Eye (tissue), 1 donor: ENCODE results near the gene TPD52L2.
A peak's percentile ranks its signal among the peaks of the same experiment; 100 is the strongest.
"Not testable (repeated sequence)": the region's sequence is repeated elsewhere in the genome, so short reads cannot be mapped to it uniquely, and the experiment has no call there.

Source experiments
- DNase-seq: peaks from one replicate; pipeline ENCODE4 v3.0.0-alpha.2; 2015

The TPD52L2 gene

DNA sequence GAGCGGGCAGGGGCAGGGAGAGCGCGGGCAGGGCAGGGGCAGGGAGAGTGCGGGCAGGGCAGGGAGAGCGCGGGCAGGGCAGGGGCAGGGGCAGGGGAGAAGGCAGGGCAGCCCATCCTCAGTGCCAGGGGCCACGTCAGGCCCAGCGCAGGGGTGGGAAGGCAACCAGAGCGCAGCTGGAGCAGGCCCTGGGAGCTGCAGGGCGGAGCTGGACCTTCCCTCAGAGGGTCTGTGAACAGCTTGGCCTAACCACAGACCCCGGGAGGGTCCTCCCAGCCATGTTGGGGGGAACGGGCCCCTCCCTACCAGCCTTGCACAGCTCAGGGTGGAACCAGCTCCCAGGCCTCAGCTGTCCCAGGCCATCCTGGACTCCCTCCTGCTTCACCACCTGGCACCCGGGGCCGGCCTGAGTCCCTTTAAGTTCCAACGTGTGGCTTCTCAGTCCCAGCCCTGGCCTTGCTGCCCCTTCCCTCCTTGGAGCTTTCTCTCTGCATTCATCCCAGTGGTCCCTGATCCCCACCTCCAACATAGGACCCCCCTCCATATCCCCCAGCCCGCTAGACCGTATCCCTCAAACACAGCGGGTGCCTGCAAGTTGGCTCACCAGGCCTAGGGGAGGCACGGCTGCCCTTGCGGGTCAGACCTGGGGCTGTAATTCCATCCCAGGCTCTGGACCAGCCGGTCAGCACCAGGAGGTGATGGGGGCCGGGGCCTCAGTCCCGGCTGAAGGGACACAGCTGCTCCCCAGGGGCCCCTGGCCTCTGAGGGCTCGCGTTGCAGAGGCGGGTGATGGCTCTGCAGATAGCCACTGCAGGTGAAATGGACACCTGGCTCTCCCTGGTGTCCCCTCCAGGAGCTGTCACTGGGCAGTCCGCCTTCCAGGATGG is 28.4 kb upstream of the TPD52L2 start:
- DNase-seq, result no peak

- no peak for DNase-seq
Observed at GRCh38 chr20:63837479-63837878, 27.6 kb upstream of the TPD52L2 start.

- no peak for DNase-seq
Observed at GRCh38 chr20:63839620-63840019, 25.4 kb upstream of the TPD52L2 start.

DNA sequence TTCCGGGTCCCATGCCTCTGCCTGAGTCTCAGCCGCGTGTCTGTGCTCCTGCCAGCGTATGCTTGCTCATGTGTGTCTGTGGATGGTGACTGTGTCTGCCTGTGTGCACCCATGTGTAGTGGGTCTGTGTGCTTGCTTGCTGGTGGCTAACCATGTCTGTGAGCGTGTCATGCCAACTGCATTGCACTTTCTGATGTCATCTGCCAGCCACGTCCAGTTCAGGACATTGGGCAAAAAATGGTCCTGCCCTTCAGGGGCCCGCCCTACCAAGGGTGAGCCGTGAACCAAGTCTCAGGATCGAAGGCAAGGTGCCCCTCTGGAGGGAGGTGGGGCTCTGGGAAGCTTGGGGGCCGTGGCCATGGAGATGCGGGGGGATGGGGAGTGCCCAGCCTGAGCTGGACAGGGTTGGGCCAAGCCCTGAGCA is 24.7 kb upstream of the TPD52L2 start:
- no peak for DNase-seq

- DNase-seq, result no peak
Observed at GRCh38 chr20:63842258-63842657, 22.8 kb upstream of the TPD52L2 start.

GRCh38 chr20:63843222-63843621 is 21.8 kb upstream of the TPD52L2 start:
- no peak for DNase-seq

GRCh38 chr20:63843778-63844177 is 21.3 kb upstream of the TPD52L2 start:
- no peak for DNase-seq

- DNase-seq, result no peak
Observed at GRCh38 chr20:63844511-63844991, 20.5 kb upstream of the TPD52L2 start.

- peak; percentile 75 for DNase-seq
Observed at GRCh38 chr20:63846128-63846771, 18.8 kb upstream of the TPD52L2 start.

GRCh38 chr20:63846888-63847236 is 18.2 kb upstream of the TPD52L2 start:
- DNase-seq, result no peak

- DNase-seq, result peak; percentile 68
Observed at GRCh38 chr20:63847237-63848002, 17.6 kb upstream of the TPD52L2 start.

DNA sequence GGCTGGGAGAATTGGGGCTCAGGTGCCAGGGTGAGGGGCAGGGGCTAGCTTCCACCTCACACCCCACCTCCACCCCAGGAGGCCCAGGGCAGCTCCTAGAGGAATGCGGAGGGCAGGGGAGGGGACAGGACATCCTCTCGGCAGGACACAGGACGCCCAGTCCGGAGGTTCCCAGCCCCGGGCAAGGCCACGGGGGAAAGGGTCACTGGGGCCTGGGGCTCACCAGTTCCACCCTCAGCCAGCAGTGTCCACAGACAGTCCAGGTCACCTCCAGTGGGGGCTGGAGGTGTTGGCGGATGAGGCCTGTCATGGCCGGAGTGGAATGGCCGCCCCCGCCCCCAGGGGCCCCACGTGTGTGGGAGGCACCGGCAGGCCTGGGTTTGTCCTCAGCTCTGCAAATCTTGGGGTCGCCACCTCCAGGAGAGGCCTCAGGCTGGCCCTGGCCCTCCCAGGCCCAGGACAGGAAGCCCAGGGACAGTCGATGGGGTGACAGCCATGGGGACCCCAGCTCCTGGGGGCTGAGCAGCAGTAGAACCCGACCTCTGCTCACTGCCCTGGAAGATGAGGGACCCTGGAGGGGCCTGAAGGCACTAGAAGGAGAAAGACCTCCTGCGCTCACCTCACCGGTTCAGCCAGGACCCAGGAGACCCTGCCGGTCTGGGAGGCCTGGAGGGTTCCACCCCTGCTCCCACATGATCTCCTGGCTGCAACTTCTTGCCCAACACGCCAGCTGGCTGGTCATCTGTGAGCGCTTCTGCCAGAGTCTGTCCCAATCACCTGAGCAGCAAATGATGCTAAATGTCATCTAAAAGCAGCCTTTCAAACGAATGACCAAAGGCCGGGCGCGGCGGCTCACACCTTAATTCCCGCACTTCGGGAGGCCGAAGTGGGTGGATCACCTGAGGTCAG is 16.8 kb upstream of the TPD52L2 start:
- no peak for DNase-seq

- no peak for DNase-seq
Observed at GRCh38 chr20:63850689-63851547, 14.2 kb upstream of the TPD52L2 start.

GRCh38 chr20:63851548-63851943 is 13.5 kb upstream of the TPD52L2 start:
- DNase-seq, result not testable (repeated sequence)

GRCh38 chr20:63853733-63854068 is 11.4 kb upstream of the TPD52L2 start:
- DNase-seq, result not testable (repeated sequence)

DNA sequence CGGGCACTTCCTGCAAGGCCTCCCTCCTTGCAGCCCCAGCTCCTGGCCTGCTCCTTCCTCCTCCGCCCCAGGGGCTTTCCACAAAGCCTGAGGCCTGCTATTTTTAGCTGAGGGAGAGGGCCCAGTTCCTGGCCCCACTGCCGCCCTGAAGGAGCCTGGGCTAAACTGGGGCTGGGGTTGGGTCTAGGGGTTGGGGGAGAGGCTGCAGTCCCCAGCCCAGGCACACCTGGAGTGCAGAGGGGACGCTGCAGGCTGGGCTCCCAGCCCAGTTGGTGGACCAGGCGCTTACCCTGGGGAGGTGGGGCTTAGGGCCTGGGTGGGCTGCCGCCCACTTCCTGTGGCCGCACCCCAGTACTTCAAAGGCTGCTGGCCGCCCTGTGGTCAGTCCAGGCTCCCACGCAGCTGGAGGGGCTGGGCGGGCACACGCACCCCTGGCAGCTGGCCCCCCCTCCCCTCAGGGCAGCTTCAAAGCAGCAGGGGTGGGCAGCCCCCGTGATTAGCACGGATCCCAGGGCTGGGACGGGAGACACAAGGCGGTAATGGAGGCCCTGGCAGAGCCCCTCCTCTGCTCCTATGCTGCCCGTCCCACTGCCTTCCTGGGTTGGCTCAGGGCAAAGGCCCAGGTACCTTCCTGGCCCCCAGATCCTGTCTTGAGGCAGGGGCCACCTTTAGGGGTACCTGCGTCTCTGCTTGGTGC is 10.9 kb upstream of the TPD52L2 start:
- no peak for DNase-seq

GRCh38 chr20:63854766-63855362 is 10.2 kb upstream of the TPD52L2 start:
- DNase-seq, result peak; percentile 56

DNA sequence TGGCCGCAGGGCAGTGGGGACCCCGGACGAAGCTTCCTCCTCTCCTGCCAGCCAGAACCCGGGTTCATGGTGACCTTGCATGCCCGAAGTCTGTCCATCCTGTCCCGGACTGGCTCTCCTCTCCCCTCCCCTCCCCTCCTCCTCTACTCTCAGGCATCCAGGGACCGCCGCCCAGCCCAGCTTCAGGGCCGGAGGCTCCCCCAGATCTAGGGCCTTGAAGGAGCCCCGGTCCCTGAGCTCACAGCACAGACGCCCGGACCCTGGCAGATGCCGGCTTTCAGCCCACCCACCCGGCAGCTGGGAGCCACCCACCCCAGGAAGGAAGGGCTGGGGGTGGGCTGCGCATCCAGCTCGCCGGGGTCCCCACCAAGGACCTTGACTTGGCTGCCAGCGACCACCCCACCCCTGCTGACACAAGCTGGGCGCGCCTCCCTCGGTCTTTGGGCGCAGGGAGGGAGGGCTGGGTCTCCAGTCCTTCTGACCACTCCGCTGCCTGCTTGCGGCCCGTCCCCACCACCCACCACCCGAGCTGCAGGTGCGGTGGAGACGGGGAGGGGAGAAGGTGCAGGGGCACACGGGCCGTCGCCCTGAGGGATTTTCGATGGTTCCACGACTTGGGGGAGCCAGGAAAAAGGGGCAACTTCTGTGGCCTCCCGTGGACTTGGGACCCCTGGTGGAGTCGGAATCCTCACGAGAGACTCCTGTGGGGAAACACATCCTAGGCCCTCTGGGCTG is 9.5 kb upstream of the TPD52L2 start:
- peak; percentile 53 for DNase-seq

GRCh38 chr20:63856098-63856511 is 9.0 kb upstream of the TPD52L2 start:
- DNase-seq, result no peak
